Ureter (tissue), 1 donor: Measurements from ENCODE around the gene MEA1. TPM values are rescaled to one million over a fixed set of nuclear protein-coding genes. Genes with fewer than 3 reads are reported as not detected.
A peak's percentile ranks its signal among the peaks of the same experiment; 100 is the strongest.

Experiments
- DNase-seq: peaks from one replicate; pipeline ENCODE4 v3.0.0-alpha.2; 2020; ENCODE audit warnings: low spot score
- total RNA-seq: library from RNA; stranded (reverse); gene quantifications from one replicate; pipeline ENCODE4 v1.2.4, GENCODE V29; 2023
- donor health status: DM: yes; HTN: yes; CAD: no.

The MEA1 gene
- total RNA-seq, 1 donor from 2014 or later, result 71.2 TPM

DNA sequence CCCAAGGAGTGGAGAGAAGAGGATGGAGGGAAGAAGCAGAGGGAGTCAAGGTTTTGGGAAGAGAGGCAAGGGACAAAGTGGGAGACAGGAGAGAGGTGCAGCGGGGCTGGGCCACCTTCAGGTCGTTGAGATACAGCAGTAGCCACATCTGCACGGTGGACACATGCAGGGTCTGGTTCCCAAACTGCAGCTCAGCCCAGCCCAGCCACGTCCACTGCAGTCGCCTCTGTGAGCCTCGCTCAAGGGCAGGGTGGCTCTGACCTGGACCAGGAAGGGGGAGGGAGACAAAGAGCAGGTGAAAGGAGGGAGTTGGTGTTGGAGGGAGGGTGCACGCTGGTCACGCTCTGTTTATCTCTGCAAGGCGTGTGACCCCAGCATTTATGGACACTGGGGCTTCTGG lies 25.0 kb upstream of the MEA1 start:
- no peak for DNase-seq

DNA sequence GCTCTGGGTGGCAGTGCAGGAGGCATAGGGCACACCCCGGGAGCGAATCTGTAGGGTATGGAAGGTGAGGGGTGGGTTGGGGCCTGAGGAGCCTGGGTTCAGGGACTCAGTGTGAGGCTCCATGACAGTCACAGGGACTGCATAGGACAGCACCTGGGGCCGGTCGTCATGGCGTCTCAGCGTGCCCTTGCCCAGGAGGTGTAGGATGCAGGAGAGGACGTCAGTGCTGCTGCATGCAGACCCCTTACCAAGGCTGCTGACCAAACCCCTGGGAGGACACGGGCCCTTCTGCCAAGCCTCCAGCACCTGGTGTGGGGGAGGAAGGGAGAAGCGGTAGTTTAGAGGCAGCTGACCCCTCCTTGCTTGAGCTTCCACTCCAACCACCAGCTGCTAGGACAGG lies 24.0 kb upstream of the MEA1 start:
- no peak for DNase-seq

DNA sequence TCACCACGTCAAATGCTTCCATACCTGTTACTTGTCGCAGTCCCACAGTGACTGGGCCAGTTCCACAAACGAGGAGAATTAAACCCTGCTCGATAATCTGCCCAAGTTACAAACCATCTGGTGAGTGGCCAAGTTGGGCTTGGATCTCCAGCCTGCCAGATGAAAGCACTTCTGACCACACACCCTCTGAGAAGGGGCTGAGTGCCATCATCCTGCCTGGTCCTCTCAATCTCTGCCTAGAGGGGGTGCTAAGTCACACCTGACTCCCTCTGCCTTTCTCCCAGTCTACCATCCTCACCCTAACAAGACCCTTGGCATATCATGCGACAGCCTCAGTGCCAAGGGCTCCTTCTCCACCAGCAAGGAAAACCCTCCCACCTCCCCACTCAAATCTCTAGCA lies 23.5 kb upstream of the MEA1 start:
- DNase-seq, result no peak

DNA sequence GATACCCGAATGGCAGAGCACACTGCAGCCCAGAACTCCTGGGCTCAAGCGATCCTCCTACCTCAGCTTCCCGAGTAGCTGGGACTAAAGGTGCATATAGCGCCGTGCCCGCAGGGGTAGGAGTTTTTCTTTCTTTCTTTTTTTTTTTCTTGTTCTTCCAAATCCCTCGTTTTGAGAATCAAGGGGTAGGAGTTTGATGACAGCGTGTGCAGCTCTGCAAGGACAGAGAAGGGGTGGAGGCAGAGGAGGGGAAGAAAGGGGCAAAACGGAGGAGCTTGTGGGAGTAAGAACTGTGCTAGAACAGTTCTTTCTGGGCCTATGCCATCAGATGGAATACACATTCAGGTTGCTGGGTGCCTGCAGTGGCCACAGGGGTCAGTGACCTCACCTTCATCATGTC lies 23.0 kb upstream of the MEA1 start:
- DNase-seq, result no peak

DNA sequence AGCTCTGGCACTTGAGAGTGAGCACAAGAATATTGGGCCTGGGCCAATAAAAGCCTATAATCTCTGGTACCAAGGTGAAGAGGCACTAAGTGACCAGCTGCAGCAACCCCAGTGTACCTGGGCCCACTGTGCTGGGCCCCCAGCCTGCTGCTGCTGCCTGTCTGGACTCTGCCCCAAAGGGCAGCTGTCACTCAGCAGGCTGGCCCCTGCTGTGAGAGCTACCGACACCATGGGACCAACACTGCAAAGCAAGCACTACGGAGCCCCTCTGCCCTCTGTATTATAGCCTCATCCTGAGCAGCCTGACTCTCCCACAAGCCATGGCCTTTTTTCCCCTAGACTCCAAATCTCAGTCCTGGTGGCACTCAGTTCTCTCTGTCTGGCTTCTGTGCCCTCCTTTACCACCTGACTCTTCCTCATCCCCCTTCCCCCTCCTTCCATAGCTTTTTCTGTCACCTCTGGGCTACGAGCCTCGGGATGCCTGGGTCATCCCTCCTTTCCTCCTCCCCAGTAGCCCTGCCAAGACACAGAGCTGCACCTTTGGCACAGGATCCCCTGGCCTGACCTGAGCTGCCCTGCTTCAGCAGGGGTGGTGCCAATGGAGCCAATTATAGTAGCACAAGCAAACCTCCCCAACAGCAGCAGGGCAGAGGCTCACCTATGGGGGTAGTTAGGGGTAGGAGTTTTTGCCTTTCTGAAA lies 21.9 kb upstream of the MEA1 start:
- DNase-seq, result no peak

DNA sequence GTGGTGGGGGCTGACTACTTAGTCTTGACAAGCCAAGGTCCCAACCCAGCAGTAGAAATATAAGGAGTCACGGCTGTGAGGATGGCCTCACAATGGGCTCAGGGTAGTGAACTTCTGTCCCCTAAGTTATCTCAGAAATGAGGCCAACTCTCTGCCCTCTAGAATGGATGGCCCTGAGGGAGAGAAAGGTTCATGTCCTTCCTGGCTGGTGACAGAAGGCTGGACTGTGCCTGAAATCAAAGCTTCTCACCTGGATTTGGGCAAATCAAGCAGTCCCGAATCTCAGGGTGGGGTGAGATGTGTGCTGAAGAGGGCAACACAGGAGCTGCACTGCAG lies 20.4 kb upstream of the MEA1 start:
- no peak for DNase-seq

DNA sequence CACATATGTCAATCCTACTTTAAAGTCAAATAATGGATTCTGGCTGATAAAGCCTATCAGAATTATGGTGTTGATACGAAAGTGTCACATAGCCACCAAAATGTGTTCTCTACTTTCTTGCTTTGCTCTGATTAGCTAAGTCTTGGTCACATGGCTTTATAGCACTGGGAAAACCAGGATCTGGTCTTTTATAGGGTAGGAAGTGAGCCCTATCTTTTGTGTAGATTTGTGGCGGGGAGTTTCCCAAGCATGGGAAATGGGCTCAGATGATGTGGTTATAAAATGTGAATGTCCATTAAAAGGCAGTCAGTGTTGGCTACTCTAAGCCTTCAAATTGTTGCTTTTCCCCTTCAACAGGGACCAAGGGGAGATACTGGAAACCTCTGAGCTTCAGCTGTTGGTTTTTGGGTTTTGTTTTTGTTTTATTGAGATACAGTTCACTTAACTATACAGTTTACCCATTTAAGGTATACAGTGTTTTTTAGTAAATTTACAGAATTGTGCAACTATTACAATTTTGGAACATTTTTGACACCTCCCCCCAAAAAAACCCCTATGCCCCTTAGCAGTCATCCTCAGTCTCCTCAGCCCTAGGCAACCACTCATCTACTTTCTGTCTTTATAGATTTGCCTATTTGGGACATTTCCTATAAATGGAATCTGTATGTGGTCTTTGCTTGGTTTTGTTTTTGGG lies 19.9 kb upstream of the MEA1 start:
- no peak for DNase-seq

DNA sequence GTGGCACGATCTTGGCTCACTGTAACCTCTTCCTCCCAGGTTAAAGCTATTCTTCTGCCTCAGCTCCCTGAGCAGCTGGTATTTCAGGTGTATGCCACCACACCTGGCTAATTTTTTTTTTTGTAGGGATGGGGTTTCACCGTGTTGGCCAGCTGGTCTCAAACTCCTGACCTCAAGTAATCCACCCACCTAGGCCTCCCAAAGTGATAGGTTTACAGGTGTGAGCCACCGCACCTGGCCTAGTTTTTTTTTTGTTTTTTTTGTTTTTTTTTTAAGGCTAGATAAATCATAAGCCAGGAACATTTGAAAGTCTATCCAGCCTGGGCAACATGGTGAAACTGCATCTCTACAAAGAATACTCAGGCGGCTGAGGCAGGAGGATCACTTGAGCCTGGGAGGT lies 18.6 kb upstream of the MEA1 start:
- no peak for DNase-seq

DNA sequence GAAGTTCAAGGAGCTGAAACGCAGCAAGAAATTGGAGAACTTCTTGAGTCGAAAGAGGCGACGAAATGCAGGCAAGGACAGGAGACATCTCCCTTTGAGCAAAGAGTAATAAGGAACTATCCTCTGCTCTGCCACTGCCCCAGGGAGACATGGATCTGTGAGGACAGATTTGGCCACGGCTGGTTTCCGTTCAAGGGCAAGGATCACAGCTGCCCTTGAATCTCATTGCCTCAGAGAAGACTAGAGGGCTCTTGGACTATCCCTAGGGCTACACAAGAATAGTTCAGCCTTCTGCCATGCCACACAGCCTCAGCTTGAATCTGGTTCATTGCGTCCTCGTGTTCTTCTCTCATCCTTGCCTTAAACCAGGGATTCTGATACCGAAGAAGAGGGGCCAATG lies 15.4 kb upstream of the MEA1 start:
- DNase-seq, result no peak

DNA sequence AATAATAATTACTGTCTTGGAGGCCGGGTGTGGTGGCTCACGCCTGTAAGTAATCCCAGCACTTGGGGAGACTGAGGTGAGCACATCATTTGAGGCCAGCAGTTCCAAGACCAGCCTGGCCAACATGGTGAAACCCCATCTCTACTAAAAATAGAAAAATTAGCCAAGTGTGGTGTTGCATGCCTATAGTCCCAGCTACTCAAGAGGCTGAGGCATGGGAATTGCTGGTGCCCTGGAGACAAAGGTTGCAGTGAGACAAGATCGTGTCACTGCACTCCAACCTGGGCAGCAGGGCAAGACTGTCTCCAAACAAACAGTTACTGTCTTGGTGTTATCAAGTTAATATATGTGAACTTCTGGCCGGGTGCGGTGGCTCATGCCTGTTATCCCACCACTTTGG lies 12.6 kb upstream of the MEA1 start:
- no peak for DNase-seq

DNA sequence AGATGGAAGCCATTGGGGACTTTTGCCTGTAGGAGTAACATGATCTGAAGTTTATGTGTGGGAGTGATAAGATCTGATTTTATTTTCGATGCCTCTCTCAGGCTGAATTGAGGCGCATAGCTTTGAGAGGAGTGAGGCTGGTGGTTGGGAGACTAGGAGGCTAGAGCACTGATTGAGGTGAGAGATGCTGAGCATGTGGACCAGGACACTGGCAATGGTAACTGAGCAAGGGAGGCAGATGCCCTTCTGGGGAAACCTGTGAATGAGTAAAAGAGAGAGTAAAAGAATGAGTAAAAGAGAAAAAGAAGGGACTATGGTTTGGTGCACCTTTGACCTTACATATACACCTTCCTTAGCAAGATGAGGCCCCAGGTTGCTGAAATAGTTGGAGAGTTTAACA lies 10.7 kb upstream of the MEA1 start:
- DNase-seq, result no peak

DNA sequence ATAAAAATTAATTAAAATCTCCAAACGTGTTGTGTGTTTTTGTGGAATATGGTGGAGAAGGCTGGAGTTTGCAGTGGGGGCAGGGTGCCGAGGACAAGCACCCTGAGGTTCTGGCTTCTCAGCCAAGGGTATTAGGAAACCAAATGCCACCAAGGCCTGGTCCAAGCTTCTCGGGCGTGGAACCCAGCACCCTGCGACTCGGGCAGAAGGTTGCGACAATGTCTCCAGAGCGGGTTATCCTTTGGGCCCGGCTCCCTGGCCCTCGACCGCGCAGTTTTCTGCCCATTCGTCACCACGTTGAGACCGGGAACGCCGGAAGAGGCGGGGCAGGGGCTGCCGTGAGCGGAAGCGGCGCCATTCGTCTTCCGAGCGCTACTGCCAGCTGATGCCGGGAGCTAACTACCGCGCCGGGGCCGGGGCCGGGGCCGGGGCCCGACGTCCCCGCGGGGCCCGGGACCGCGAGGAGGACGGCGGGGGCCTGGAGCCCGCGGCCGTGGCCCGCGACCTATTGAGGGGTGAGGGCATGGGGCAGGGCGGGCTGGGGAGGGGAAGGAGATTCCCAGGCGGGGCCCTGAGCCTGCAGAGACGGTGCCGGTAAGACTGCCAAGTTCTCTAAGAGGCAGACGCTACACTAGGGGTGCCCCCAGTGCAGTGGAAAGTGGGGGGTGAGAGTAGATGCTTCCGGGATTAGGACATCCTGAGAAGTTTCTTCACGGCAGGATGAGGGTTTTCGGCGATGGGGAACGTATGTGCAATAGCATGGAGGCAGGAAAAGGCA lies 7.7 kb upstream of the MEA1 start, which contains the start of gene RRP36:
RRP36 (plus strand) TSS at position 354 of the 778 bp plus-strand sequence; CDS start at position 386, 32 bp downstream.
- DNase-seq, result peak; percentile 79

DNA sequence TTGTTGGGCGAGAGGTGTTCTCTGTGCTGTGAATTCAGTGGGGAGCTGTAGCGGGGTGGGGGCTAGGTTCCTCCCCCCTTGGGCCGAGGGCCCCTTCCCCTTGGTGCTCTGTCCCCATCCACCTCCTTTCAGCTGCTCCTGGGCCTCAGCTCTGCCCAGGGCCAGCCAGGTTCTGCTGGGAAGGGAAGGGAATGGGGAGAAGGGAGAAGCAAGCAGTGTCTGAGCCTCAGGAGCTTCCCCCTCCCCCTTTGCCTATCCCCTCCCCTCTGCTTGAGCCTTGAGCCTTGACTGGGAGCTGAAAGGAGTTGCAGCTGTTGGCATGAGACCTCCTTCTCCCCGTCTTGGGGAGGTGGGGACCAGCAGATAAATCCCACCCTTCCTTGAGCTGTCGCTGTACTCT lies 7.1 kb upstream of the MEA1 start:
- DNase-seq, result no peak

DNA sequence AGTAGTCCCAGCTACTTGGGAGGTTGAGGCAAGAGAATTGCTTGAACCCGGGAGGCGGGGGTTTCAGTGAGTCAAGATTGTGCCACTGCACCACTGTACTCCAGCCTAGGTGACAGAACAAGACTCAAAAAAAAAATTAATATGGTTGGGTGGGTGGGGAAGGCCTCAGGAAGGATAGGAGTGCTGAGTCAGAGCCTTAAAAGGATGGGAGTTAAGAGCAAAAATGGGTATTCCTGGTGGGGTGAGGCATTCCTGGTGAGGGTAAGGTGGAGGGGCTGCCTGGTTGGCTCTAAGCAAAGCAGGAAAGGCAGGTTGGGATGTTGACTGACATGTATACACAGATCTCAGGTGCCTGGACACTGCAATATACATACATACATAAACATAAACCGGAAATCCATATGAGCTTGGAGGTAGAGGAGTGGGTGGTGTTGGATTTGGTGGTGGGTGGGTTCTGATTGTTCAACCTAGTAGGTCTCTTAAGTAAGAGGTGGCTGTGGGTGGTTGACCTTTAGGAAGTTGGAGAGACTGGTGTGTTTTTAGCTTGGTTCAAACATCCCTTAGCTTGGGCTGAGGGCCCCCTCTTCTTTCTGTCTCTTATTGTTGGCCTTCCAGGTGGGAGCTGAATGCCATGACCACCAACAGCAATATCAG lies 6.4 kb upstream of the MEA1 start:
- no peak for DNase-seq

DNA sequence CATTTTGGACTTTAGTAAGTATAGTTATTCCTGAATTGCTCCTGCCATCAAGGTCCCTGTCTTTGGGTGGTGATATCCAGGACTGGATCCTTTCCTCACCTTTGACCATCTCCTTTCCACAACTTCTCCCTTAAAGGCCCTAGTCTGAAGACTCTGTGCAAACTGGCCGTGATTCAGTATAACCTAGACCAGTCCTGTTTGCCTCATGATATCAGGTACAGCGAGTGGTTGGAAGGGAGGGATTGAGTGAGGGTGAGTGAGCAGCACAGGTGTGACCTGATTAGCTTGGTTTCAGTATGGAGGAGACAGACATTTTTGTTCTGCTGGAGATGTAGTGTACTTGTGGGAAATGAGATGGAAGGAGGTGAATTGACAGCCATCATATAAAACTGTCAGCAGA lies 5.4 kb upstream of the MEA1 start:
- DNase-seq, result no peak

DNA sequence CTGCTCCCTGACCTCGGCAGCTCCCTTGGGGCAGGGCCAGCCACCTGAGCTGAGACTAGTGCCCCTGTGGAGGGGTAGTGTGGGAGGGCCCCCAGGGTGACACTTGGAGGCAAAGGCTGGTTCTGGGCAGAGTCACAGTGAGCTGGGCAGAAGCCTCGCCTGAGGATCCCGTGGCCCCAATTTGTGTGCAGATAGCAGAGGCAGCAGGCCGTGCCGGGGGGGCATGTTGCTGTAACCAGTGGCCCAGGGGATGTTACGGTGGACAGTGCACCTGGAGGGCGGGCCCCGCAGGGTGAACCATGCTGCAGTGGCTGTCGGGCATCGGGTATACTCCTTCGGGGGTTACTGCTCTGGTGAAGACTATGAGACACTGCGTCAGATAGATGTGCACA lies 3.2 kb upstream of the MEA1 start:
- DNase-seq, result no peak

DNA sequence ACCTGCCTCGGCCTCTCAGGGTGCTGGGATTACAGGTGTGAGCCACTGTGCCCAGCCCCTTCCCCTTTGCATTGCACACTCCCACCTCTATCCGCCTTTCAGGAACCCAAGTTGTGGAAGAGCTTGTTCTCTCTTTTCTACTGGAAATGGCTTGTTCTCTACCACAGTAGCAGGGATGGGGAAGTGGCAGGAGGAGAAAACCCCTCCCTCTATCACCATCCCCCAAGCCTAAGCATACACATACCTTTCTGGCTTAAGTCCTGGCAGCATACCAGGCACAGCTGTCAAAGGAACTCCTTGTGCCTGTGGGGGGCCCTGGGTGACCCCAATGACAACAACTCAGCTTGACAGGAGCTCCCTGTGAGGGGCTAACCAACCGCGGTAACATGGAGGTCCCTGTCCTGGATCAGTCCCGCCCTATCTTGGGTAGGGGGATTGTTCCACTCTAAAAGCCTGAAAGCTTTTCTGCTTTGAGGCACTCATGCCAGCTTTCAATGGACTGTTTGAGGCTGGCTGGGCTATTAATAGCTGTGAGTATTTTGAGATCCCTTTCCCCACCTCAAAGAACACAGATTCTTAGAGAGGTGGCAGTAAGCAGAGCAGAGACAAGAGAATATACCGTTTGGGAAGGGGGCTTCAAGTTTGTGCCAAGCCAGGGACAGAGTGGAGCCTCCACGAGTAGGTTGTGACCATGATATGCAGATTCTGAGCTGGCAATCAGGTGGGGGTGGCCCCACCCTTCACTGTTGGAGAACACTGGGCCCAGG lies 2.6 kb upstream of the MEA1 start:
- DNase-seq, result no peak

DNA sequence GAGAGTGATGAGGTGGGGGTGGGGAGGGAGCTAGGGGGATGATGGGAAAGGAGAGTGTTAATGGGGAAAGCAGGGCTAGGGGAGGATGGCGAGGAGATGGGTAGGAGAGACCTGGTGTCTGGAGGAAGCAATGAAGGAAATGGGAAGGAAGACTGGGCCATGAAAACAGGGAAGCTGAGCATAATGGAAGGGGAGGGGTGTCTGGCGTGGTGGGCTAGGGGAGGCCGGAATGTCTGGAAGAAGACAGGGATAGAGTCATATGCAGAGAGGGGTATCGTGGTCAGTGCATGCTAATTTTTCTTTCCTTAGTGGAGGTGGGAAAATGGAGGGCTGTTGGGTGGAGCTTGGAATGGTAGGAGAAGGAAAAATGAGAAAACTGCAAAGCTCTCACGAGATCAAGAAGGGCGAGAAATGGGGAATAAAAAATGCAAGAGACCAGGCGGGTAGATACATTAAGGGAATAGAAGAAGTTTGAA lies 726 bp upstream of the MEA1 start:
- no peak for DNase-seq

DNA sequence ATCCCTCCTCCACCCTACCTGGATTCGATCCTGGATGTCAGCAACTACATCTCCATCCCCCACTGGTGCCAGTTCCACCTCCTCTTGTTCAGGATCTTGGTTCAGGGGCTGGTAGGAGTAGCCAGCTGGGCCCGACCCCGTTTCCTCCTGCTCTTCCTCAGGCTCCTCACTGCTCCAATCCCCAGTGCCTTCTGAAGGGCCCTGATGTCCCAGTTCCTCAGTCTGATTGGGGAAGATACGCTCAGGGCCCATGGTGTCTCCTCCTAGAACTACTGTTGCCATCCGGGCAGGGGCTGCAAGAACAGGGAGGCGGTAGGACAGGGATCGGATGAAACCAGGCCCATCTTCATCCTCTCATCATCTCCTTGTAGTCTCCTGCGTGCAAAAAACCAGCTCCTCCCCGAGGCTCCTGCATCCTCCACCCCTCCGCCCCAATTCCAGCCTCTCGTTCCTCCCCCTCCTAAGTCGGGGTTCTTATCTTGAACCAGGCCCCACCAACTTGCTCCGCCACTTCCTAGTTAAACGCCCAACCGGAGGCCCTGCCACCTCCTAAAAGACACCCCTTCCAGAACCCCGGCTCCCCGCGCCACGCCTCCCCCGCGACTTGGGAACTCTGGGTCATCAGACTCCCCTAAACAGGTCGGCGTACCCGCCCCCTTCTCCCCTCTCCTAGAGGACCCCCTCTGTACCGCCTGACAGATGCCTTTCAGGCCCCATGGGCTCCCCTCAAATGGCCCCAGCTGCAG lies 476 bp downstream of the MEA1 start:
- no peak for DNase-seq

DNA sequence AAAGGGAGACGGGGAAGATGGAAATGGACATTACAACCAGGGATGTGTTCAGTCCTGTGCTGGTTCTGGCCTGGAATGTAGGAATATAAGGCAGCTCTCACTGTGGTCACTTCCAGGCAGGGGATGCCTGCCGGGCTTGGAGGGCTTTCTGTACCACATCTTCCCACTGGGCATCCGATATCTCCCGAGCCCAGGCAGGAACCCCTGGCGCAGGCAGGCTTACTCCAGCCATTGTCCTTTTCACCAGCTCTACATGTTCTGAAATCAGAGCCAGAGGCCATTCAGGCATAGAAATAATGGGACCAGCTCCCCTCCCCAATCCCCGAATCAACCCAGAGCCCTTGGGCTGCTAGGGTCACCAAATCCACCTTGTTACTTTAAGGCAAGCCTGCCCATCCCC lies 1.4 kb downstream of the MEA1 start:
- no peak for DNase-seq

DNA sequence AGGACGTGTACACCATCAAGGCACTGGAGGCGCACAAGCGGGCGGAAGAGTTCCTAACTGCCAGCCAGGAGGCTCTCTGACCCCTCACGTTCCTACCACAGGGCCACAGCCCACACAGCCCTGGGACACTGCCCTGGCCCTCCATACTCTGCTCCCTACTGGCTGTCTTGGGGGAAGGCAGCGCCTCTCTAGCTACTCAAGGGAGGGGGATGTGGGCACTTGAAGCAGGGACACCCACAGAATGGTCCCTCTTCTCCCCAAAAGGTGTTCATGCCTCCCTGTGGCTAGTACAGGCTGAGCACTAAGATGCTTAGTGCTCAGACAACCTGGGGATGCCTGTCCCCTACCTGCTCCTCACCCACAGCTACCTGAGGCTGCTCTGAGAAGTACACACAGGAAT lies 2.5 kb downstream of the MEA1 start:
- no peak for DNase-seq
